HepG2 (cell line): ENCODE measurements around the gene QSOX2. TPM values are rescaled to one million over a fixed set of nuclear protein-coding genes. Genes with fewer than 3 reads are reported as not detected.
A peak's percentile ranks its signal among the peaks of the same experiment; 100 is the strongest.

Source experiments
- AKAP8 ChIP-seq: sonication (generic); formaldehyde crosslinking; IDR thresholded peaks from 2 replicates; pipeline ENCODE4 v1.5.1; 2020; ENCODE audit warnings: mild to moderate bottlenecking, missing genetic modification reagents
- ARNT ChIP-seq: fragments of 450-650 bp; IDR thresholded peaks from 2 replicates; pipeline ENCODE4 v1.6.1; 2017
- ATM ChIP-seq: fragments of 450-650 bp; IDR thresholded peaks from 2 replicates; pipeline ENCODE4 v1.7.1; 2017; ENCODE audit warnings: mild to moderate bottlenecking, borderline replicate concordance
- BRD4 ChIP-seq: sonication (generic); formaldehyde crosslinking; IDR thresholded peaks from 2 replicates; pipeline ENCODE4 v1.4.0; 2020; ENCODE audit warnings: missing genetic modification reagents
- DNMT3B ChIP-seq: conservative IDR thresholded peaks from 2 replicates; pipeline ENCODE4 v1.6.1; 2016; ENCODE audit warnings: missing biosample characterization, control low read depth
- FOXO1 ChIP-seq: sonication (generic); formaldehyde crosslinking; IDR thresholded peaks from 2 replicates; pipeline ENCODE4 v1.4.0; 2020; ENCODE audit warnings: missing genetic modification reagents
- HMGA1 ChIP-seq: sonication (generic); formaldehyde crosslinking; conservative IDR thresholded peaks from 2 replicates; pipeline ENCODE4 v1.4.0; 2020; ENCODE audit warnings: missing genetic modification reagents
- HNRNPLL ChIP-seq: fragments of 200-400 bp; formaldehyde crosslinking; IDR thresholded peaks from 2 replicates; pipeline ENCODE4 v1.6.1; 2017; ENCODE audit warnings: mild to moderate bottlenecking, low read depth, low read length; ENCODE audit not compliant: poor library complexity, severe bottlenecking
- JUND ChIP-seq: sonication (generic); formaldehyde crosslinking; IDR thresholded peaks from 2 replicates; pipeline ENCODE4 v1.8.0; 2022; ENCODE audit warnings: mild to moderate bottlenecking, missing genetic modification reagents
- KMT2B ChIP-seq: IDR thresholded peaks from 2 replicates; pipeline ENCODE4 v1.6.1; 2016; ENCODE audit warnings: missing genetic modification reagents, missing compliant biosample characterization
- POLR2AphosphoS5 ChIP-seq: IDR thresholded peaks from 2 replicates; pipeline ENCODE4 v1.6.1; 2012; ENCODE audit warnings: low read depth, low read length
- SATB2 ChIP-seq: sonication (generic); formaldehyde crosslinking; IDR thresholded peaks from 2 replicates; pipeline ENCODE4 v1.5.0; 2020; ENCODE audit warnings: missing genetic modification reagents
- SMYD3 ChIP-seq: sonication (generic); formaldehyde crosslinking; IDR thresholded peaks from 2 replicates; pipeline ENCODE4 v1.8.1; 2023; ENCODE audit warnings: mild to moderate bottlenecking, missing genetic modification reagents
- SRF ChIP-seq: IDR thresholded peaks from 2 replicates; pipeline ENCODE4 v1.6.1; 2011; ENCODE audit warnings: mild to moderate bottlenecking, low read depth, low read length, moderate library complexity
- TFAP4 ChIP-seq: sonication (generic); IDR thresholded peaks from 2 replicates; pipeline ENCODE4 v1.6.1; 2016; ENCODE audit warnings: low read depth, borderline replicate concordance
- WIZ ChIP-seq: sonication (generic); formaldehyde crosslinking; IDR thresholded peaks from 2 replicates; pipeline ENCODE4 v1.5.1; 2020; ENCODE audit warnings: mild to moderate bottlenecking, missing genetic modification reagents
- ZFP37 ChIP-seq: sonication (generic); formaldehyde crosslinking; IDR thresholded peaks from 2 replicates; pipeline ENCODE4 v1.4.0; 2020; ENCODE audit warnings: missing genetic modification reagents, borderline replicate concordance
- ZNF207 ChIP-seq: fragments of 450-650 bp; IDR thresholded peaks from 2 replicates; pipeline ENCODE4 v1.6.1; 2016; ENCODE audit warnings: antibody characterized with exemption, borderline replicate concordance
- ZNF263 ChIP-seq: sonication (generic); formaldehyde crosslinking; IDR thresholded peaks from 2 replicates; pipeline ENCODE4 v1.4.0; 2020; ENCODE audit warnings: missing genetic modification reagents
- ZNF331 ChIP-seq: sonication (generic); formaldehyde crosslinking; IDR thresholded peaks from 2 replicates; pipeline ENCODE4 v1.4.0; 2020; ENCODE audit warnings: missing genetic modification reagents
- ZNF333 ChIP-seq: sonication (generic); formaldehyde crosslinking; IDR thresholded peaks from 2 replicates; pipeline ENCODE4 v1.4.0; 2020; ENCODE audit warnings: mild to moderate bottlenecking, missing genetic modification reagents, borderline replicate concordance
- ZNF562 ChIP-seq: sonication (generic); formaldehyde crosslinking; IDR thresholded peaks from 2 replicates; pipeline ENCODE4 v1.8.0; 2022; ENCODE audit warnings: missing genetic modification reagents, borderline replicate concordance
- ZNF563 ChIP-seq: sonication (generic); formaldehyde crosslinking; IDR thresholded peaks from 2 replicates; pipeline ENCODE4 v1.8.0; 2022; ENCODE audit warnings: mild to moderate bottlenecking, moderate library complexity, missing genetic modification reagents
- ZNF609 ChIP-seq: sonication (generic); formaldehyde crosslinking; IDR thresholded peaks from 2 replicates; pipeline ENCODE4 v1.4.0; 2020; ENCODE audit warnings: mild to moderate bottlenecking, missing genetic modification reagents, borderline replicate concordance
- ZNF691 ChIP-seq: sonication (generic); formaldehyde crosslinking; IDR thresholded peaks from 2 replicates; pipeline ENCODE4 v1.4.0; 2020; ENCODE audit warnings: missing genetic modification reagents, low read depth, mild to moderate bottlenecking, borderline replicate concordance
- ZNF740 ChIP-seq: sonication (generic); formaldehyde crosslinking; IDR thresholded peaks from 2 replicates; pipeline ENCODE4 v1.4.0; 2020; ENCODE audit warnings: missing genetic modification reagents
- polyA plus RNA-seq, 8 experiments: library from polyadenylated mRNA; depleted of rRNA in 3 of 8; stranded (reverse) in 7 of 8; unstranded in 1 of 8; fragments of >200 nt; fragmentation: Illumina TruSeq in 4 of 8; extraction: Trizol in 4 of 8; gene quantifications; 2 replicates each; pipeline versions ENCODE4 v1.2.1 to v1.2.3, GENCODE V29; 2011 to 2016; ENCODE audit warnings: low read depth in 4 of 8, missing spikeins in 1 of 8, mixed read lengths in 1 of 8; ENCODE audit not compliant: insufficient read depth in 1 of 8
- total RNA-seq, 5 experiments: library from RNA; depleted of rRNA; stranded (reverse); fragments of >200 nt; fragmentation: Illumina TruSeq; extraction: Trizol; gene quantifications; 2 replicates each; pipeline ENCODE4 v1.2.3, GENCODE V29; 2016; ENCODE audit warnings: low read depth in 1 of 5

QSOX2 gene
- total and polyA plus RNA-seq, 2 of the 13 experiments (the other 11 are each of a cell fraction or from before 2014, with no cell fraction given), result 27.1 to 42.1 TPM

- TF ChIP-seq BRD4 (no peak), HNRNPLL (peak; percentile 49), ZNF562 (no peak), ZNF333 (CRISPR knock-in tag) (0 out of 2 replicates have a peak, but pooled peaks have one; percentile 52), AKAP8 (CRISPR knock-in tag) (no peak), ZNF331 (CRISPR knock-in tag) (0 out of 2 replicates have a peak, but pooled peaks have one; percentile 11), TFAP4 (no peak), ZNF609 (CRISPR knock-in tag) (no peak), ZFP37 (CRISPR knock-in tag) (no peak), ZNF740 (CRISPR knock-in tag) (no peak), ARNT (no peak), ZNF263 (CRISPR knock-in tag) (peak; percentile 77), SRF (no peak), POLR2AphosphoS5 (peak; percentile 46), HMGA1 (CRISPR knock-in tag) (no peak), FOXO1 (CRISPR knock-in tag) (no peak), KMT2B (no peak), WIZ (no peak), SMYD3 (no peak), ZNF691 (no peak), DNMT3B (no peak), SATB2 (CRISPR knock-in tag) (no peak), ZNF563 (CRISPR knock-in tag) (no peak), ZNF207 (no peak), JUND (no peak), ATM (no peak)
Observed at GRCh38 chr9:136267261-136268111, 21.9 kb upstream of the QSOX2 start (continued).
